ENCODE measurements around the gene TBX15.

TBX15 gene

DNA sequence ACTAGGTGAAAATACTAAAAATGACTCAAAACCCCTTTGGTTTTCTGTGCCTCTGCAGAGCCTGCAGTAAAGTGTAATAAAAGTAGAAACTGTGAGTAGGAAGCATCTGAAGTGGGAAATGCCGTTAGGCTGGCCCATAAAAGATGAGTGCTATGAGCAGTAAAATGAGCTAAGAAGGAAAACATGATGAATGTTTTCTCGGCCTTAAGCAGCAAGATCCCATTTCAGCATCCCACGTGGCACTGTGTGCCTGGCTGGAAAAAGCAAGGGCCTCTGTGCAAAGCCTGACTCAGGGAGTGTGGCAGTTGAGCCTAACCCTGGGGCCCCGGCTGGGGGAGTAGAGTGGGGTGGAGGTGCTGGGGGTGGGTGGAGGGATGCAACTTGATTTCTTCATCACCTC is 109.5 kb downstream of the TBX15 start:
- DNase-seq = no peak

DNA sequence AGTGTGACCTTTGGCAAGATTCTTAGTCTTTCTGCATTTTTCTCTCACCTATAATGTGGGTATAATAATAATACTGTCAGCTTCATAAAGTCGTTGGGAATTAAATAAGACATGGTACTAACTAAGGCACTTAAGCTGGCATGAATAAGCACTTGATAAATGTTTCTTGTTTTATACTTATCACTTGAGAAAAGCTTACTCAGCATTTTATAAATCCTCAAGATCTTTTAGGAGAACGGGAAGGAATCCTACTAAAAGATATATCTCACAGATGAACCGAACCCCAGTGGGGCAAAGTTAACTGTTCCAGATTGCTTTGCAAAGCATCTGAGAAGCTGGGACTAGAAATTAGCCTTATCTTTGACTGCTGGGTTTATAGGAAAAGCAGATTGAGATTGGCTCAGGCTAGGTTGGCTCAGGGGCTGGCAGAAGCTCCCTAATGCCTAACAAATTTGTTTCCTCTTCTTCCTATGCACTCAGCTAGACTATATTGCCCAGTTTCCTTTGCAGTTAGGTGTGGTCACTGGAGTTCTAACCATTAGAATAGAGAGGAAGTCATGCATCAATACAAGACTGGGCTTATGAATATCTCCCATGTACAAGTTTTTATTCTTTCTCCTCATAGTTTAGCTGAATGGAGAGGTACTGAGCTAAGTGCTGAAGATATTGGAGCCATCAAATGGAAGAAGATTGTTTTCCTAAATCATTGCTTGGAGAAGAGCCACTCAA is 110.3 kb downstream of the TBX15 start:
- DNase-seq = no peak

DNA sequence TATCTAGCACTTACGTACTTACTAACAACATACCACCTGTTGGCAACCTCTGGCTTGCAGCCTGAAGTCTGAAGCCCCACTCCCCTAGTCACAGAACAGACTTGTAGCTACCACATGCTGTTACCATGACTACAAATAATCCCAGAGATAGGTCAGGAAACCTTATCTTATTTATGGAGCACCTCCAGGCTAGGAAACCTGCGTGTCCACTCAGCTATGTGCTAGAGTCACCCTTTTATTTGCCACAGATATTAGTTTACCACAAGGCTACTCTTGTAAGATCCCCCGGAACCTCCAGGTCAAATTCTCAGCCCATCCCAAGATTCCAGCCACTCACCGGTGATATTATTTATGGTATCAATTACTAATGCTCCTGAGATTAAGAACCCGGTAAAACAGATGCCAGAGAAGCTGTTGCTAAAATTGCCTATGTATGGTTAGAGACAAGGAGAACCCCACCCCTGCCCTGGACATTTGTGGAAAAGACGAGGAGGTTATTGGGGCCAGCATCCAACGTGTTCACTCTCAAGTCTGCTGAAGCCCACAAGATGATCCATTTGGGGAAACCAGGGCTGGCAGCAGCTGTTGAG is 116.5 kb downstream of the TBX15 start:
- DNase-seq = no peak

DNA sequence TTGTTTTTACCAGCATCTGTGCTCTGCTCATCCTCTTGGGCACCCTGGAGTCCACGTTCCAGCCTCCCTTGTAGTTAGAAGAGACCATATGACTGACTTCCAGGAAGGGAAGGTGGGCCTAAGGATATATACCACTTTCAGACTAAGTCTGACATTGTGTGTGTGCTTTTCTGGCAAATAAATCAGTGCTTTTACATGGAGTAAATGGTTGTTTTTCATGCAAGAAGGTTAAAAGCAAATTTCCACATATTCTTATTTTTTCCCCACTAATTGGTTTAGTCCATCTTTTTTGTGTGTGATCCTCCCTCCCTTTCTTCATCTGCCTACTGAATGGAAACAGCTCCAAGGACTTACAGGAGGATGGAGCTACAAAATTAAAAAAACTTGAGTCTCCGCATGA is 119.8 kb downstream of the TBX15 start:
- DNase-seq = no peak

DNA sequence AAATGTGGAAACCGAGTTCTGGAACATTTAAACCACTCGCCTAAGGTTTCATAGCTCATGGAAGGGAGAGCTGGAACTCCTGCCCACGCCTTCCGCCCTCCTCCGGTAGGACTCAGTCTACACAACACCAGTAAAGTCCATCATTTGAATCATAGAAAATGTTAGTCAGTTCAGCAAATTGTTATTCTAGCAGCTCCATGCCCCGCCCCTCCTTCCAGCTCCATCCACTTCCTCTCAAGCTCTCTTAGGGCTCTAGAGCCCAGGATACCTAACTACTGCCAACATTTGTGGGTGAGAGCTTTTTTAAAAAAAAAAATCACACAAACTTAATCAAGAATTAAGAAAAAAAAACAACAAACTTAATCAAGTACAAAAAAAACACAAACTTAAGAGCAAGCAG is 121.8 kb downstream of the TBX15 start:
- DNase-seq = no peak

DNA sequence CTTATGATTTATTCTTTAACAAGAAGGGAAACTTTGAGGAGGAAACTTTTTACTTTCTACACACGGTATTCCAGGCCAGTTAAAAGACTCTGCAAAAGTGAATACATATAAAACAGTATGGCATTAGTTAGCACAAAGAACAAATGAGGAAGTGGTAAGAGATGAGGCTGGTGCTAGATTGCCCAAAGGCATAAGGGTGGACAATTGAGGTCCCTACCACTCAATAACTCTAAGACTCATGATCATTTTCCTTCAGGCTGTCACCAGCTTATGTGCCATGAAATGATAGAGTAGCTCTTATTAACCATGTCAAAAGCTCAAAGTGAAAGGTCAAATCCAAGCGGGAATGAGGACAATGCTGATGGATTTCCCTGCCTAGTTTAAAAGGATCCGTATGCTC is 124.5 kb downstream of the TBX15 start:
- DNase-seq = no peak

DNA sequence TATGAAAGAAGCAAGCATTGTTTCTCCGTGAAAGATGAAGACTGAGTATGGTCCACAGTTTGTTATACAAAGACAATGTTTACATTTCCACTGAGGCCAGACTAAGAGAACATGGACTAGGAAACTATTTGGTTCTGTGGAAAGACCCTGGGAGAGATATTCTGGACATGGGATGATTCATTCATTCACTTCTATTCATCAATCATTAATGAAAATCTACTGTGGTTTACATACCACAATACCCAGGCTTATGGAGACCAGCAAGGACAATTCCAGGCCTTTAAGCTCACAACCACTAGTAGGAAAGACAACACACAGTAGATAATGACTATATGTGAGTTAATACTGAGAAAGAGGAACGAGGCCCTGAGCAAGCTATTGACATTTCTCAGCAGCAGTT is 125.4 kb downstream of the TBX15 start:
- DNase-seq = no peak

DNA sequence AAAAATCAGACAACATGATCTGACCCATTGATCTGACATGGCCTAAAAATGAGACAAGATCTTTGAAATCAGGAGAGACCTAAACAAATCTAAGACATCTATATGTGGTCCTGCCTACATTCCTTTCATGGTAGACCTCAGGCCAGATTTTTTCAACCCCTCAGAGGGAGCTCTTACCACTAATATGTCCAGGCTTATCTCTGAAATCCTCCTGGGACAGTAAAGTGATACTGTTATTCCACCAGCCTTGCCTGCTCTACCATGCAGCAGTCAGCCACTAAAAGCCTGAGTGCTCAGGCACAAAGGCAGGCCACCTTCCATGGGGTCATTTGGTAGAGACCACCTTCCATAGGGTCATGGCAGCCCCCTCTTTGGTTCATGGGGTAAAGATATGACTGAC is 126.9 kb downstream of the TBX15 start:
- no peak for DNase-seq

DNA sequence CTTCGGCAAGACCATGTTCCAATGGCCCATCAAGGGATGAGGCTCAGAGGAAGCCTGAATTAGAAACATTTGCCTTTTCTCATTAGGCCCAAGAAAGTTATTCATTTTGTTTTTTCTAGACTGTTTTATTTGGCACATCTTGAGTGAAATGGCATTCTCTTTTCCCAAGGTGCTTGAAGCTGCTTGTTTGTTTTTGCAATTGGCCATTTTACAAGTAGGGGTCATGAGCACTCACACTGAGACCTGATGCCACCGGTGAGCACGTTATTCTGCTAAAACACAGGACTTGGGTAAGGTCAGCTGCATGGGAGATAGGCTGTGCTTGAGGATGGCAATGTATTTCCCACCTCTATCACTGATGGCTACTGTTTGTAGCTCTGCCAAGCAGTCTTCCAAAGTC is 128.1 kb downstream of the TBX15 start:
- DNase-seq = no peak

DNA sequence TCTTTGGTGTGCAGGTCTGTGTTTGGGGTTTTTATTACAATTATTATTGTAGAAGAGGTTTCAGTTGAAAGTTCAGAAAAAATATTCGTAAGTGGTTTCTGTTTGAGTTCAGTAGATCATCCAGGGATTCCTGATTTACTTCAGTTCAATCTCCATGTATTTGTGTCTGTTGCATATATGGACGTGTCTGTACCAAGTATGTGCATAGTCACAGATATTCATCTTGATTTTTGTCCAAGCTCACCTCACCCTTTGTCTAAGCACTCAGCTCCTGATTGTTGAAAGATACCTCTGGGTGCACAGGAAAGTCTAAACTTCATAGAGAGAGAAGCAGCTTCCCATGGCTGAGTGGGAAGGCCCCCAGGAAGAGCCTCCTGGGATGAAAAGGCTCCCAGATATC is 141.7 kb downstream of the TBX15 start:
- DNase-seq = no peak

DNA sequence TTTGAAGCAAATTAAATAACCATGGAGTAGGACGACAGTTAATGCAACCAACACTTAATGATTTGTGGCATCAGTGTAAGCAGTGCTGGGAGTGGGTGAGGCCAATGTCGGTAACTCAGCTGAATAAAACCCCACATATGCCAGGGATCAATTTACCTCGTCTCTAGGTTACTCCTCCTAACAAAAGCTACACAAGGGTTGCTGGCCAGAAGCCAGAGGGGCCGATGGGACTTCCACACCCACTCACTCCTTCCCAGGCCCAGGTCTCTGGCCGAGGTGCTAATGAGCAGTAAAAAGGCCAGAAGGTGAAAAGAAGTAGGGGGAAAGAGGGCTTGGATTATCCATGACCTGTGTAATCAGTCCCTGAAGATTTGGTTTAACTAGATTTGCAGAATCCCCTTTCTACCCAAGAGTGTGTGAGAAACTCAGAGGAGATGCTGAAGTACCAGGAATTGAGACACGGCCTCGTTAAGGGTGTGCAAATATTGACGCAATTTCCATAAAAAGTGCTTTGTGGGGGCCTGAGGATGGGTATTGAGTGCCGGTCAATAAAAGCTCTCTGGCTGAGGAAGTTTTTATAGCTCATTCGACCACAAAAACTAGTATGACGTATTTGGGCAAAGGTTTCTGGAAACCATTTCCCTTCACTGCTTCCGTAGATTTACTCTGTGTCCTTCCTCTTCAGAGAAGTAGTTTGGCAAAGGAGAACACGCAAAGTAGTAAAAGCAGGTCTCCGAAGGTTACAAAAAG is 145.5 kb downstream of the TBX15 start:
- no peak for DNase-seq

DNA sequence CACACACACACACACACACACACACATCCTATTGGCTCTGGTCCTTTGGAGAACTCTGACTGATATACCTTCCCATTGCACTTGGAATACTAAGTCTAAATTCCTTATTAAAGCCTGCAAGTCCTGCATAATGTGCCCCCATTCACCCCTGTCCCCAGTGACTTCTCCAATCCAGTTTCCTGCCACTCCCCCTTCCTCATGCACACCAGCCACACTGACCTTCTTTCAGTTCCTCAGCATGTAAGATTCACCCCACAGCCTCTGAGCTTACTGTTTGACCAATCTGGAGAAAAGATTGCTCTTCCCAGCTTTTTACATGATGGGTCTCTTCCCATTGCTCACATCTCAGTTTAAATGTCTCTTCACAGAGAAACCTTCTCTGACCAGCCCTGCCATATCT is 146.6 kb downstream of the TBX15 start:
- DNase-seq = peak in 2 of 3 donors; percentile 1 to 3
